ENCODE data around the gene CPA1.

Gene CPA1

DNA sequence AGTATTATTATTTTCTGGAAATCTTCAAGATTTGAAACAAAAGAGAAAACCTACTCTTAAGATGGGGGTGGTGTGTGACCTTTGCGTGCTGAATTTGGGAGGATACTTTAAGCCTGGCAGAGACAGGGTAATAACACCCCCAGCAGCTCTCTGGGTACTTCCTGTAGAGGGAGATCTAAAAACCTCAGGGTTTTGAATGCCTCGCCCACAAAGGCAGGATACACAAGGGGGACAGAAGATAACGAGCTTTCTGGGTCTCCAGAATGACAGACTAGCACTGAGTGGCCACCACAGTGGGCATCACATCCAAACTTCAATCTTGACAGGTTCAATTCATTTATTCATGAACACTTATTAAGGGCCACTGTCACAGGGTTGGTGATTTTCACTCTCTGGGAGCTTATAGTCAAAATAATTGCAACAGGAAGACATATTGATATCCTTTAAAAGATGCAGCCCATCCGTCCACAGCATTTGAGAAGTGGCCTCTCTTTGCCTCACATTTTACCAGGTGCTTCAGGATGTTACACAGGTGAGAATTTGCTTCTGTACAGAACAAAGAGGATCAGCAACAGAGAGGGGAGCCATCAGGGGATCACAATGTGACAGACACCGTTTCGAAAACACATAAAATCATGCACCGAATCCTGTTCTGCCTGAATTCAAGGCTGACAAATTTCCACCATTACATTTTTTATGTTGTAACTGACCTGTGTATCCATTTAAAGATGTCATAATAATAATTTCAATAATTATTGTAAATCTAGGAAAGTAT, 14.3 kb downstream of the CPA1 start:
- DNase-seq (ENCODE audit: low read depth in 2 of 2, low spot score in 1 of 2) = no peak

DNA sequence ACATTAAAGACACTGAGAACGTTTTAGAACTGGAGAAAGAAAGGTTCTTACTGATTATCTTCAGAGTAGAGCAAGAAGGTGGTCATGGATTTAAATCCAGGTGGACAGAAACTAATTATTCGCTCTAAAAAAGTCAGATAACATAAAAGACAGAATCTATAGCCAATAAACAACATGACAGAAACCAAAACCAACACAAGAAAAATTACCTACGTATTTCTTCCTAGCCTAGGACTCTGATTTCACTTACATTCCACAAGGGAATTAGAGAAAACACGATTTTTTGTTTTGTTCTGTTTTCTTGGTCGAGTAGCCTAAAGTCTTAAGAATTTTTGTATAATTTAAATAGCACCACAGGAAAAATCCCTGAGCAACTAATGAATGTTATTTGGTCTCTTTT, 15.1 kb downstream of the CPA1 start:
- no peak for DNase-seq (ENCODE audit: low read depth in 2 of 2, low spot score in 1 of 2)

DNA sequence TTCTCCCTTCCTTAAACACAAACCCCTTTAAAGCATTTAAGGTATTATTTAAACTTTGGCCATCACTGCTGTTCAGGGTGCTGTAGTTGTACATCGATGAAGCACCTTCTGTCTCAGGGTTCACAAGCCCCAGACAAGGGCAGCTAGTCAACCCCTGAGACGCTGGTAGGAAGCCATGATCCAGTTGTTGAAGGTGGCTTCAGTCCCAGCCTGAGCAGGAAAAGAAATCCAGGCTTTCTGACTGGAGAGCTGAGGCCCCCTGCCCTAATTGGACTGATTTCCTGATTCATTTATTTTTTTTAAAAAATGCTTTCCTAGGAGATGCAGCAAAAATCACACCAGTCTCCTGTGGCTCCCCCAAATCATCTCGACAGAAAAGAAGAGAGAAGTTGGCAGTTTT, 15.8 kb downstream of the CPA1 start:
- DNase-seq (ENCODE audit: low read depth in 2 of 2, low spot score in 1 of 2) = no peak

DNA sequence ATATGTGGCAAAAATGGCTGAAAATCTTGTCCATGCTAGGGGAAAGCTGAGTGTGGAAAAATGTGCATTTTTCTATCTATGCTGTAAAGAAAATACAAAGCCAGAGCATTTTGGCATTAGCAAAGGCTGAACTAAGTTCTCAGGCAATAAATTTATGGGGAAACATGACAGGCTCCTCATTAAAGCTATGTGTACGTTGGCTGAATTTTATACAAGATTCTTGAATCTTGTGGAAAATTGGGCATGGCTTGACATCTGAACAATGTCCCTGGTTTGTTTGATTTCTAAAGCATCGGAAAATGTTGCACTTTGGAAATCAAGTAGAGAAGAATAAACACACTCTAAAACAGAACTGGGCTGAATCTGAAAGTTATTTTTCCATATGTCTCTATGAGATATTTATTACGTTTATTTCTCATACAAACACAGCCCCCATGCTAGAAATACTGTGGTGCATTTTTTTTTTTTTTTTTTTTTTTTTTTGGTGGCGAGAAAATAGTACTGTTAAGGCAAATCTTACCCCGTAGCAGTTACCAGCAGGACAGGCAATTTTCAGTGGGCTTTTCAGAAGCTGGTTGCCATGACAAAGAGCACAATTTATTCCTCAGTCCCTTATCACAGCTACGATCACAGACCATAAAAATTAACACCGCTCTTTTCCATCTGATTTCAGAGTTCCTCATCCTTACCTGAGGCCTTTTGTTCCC, 16.9 kb downstream of the CPA1 start:
- DNase-seq (ENCODE audit: low read depth in 2 of 2, low spot score in 1 of 2) = no peak

DNA sequence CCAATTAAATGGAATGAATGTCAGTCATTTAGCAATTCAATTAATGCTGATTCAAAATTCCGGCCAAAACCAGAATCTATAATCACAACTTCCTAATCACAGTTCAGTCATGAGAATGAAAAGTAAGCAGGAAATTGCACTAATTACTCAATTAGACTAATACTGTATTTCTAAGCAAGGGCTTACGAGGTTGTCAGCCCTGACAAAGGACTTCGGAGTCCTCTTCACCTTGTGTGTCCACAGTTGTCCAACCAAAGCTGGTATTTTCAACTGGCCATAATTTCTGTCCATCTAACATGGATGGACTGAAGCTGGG, 17.4 kb downstream of the CPA1 start:
- no peak for DNase-seq (ENCODE audit: low read depth in 2 of 2, low spot score in 1 of 2)

DNA sequence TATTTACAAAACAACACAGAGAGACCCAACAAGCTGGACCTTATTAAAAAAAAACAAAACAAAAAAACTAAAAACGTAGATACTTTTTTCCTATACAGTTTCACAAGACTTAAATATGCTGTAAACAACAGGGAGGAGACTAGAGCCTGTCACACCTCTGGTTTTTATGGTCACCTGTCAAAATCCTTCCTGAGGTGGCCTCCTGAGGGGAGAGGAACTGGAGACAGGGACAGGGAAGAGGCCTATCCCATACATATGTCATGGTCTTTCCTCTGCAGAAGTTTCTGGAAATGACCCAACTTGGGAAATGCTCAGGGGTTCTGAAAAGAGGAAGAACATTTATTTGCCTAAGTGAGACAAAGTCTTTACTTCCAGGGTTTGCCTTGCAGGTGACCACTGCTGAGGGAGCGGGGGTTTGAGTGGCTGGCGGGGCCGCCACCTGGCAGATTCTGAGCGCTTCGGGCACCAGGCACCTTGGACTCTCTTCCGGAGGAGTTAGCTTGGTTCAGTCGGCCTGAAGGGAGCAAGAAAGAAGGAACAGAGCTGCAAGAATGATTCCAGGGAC, 18.3 kb downstream of the CPA1 start:
- DNase-seq (ENCODE audit: low read depth in 2 of 2, low spot score in 1 of 2) = no peak

DNA sequence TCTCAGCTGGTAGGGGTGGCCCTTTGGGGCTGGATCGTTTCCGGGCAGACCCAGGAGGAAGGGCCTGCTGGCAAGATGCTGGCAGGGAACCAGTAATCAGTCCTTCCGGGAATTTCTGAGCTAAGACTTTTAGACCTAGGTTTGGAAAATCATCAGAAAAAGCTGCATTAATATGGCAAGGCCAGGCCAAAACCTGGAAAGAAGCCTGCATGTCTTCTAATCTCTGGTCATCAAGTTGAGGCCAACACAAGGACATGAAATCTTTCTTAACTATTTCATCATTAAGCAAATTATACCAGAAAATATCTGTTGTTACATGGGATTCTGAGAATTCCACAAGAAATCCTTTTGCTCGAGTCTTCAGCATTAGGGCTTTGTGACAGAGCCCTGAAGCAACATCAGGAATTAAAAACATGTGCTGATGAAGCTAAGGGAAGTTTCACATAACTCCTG, 19.9 kb downstream of the CPA1 start:
- no peak for DNase-seq (ENCODE audit: low read depth in 2 of 2, low spot score in 1 of 2)

DNA sequence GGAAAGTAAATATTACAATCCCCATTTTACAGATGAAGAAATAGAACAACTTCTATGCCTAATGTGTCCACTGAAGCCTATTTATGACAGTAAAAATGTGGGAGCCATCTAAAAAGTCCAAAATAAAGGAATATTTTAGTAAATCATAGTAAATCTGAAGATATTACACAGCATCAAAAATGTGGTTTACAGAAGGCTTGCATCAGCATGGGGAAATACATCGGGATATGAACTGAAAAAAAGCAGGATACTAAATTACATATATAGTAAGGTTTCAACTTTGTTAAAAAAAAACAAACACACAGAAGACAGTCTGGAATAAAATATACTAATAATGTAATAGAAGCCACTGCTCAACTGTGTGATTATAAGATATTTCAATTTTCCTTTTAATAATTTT, 20.8 kb downstream of the CPA1 start:
- DNase-seq (ENCODE audit: low read depth in 2 of 2, low spot score in 1 of 2) = no peak

DNA sequence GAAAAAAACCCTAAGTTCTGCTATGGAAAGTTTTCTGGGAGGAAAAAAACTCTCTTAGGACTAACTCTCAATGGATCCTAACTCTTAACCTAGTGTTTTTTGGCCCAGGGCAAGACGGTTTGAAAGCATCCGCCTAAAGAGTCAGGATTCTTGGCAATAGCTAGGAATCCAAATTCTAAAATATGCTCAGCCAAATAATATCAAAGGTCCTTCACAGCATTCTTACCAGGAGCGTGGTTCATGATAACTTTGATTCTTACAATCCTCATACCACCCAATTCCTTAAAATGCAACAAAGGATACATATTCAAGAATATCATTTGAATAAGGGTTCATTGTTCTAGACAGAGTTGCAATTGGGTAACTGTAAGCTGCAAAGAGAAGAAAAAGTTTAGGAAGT, 21.3 kb downstream of the CPA1 start:
- no peak for DNase-seq (ENCODE audit: low read depth in 2 of 2, low spot score in 1 of 2)

DNA sequence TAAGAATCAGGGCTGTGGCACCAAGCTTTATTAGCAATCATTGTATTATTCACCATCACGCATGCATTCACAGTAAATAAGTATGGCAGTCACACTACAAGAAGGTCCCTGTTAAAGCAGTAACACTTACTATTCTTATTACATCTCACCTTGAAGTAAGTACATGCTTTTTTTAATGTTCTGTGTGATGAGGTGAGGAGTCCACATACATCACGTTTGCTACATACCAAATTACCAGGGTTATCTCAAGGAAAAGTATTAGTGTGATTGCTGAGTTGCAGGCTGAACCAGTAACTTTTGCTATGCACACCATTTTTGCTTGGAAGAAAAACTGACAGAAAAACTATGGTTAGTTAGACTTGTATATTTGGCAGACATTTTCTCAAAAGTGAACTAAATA, 24.7 kb downstream of the CPA1 start:
- DNase-seq (ENCODE audit: low read depth in 2 of 2, low spot score in 1 of 2) = no peak

DNA sequence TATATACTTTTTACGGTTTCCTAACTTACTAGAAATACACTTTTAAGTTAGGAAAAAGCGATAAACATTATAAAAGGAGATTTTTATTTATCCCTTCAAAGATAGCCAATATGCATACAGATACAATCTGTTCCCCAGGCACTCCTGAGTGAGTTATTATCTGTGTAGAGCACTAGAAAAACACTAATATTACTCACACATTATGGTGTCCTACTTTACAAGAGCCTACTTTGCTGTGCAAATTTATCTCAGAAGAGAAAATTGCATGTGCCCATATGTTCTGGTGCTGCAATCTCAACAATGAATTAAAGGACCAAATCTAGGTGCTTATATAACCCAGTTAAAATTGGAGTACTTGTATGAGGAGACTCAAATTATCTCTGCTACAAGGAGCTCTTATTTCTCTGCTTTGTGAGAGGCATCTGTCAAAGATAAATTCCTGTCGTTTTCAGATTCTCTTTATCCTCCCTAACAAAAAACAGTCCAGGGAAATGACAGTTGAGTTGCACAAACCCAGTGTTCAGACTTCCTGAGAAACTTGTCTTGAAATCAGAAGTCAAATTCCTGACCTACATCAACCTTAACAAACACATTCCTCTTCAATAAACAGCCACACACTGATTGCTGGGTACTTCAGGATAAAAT, 28.9 kb downstream of the CPA1 start:
- no peak for DNase-seq (ENCODE audit: low read depth in 2 of 2, low spot score in 1 of 2)

DNA sequence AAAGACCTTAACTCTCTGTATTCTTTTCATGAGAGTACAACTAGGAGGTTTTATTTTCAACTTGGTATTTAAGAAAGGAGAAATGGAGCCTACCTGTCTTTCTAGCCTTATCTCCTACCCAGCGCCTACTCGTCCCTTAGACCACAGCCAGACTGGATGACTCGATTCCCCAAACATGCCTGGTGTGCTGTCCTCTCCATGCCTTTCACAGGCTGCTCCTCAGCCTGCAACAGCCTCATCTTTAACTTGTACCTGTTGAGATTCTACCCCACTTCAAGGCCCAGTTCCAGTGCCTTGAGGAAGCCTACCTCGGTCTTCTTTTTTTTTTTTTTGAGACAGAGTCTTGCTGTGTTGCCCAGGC, 29.4 kb downstream of the CPA1 start:
- no peak for DNase-seq (ENCODE audit: low read depth in 2 of 2, low spot score in 1 of 2)

DNA sequence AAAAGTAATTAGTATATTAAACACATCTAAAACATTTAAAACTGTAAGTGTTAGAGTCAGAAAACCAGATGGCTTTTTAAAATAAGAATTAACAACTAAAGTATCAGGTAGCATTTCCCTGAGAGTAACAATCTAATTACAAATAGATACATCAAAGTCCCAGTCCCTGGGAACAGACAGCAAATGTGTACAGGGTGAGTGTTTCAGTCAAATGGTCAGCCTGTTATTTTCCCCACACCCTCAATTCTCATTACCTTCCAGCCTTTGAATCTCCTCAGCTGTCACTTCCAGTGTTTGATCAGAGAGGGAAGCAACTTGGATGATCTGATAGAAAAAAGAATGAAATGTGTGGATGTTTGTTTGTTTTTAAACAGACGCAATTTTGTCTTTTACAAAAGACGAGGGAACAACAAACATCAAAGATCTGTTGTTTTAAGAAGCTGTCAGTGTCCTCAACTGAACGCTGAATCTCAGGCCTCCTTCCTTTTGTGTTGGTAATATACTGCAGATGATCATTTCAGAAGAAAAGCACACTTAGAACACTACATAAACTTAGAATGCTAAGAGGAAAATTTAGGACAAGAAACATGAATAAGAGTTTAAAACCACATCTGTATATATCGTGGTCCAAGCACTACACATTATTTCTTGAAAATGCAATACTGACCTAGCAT, 30.7 kb downstream of the CPA1 start:
- DNase-seq (ENCODE audit: low read depth in 2 of 2, low spot score in 1 of 2) = no peak

DNA sequence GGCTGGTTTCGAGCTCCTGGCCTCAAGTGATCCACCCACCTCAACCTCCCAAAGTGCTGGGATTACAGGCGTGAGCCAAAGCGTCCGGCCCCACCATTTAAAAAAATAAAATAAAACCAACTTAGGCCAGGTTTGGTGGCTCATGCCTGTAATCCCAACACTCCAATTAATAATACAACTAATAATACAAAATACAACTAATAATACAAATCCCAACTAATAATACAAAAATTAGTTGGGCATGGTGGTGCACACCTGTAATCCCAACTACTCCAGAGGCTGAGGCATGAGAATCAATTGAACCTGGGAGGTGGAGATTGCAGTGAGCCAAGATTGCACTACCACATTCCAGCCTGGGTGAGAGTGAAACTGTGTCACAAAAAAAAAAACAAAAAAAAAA, 32.9 kb downstream of the CPA1 start:
- no peak for DNase-seq (ENCODE audit: low read depth in 2 of 2, low spot score in 1 of 2)

DNA sequence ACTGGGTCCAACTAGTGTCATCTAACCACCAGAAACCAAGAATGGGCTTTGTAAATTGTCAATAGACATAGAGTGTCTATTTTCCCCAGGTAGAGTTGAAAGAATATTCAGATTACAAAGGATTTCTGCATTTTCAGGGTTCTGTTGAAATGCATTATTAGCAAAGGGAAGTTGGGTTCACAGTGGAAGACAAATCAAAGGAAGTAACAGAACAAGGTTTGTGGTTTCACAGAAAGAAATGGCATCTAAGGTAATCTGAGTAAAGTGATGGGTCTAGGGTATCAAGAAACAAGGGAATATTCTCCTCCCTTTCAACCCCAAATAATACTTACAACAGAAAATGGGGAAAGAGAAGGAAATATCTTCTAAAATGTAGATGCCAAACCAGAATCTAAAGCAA, 34.7 kb downstream of the CPA1 start:
- DNase-seq (ENCODE audit: low read depth in 2 of 2, low spot score in 1 of 2) = no peak

DNA sequence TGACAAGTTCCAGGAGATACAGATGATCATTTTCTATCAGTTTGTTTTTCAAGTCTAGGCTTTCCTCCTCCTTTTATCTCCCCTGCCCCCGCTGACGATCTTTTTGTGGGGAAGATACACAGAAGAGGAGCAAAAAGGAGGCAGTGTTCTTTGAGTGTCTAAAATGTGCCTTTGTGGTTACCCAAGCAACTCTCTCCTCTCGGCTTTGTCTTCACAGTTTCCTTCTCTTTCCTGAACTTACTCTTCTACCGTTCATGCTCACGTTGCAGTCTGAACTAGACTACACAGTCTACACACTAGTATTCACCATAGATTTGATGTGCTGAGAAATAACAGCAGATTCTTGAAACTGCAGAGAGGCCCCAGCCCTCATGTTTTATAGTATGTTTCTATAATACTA, 36.9 kb downstream of the CPA1 start:
- DNase-seq (ENCODE audit: low read depth in 2 of 2, low spot score in 1 of 2) = no peak

DNA sequence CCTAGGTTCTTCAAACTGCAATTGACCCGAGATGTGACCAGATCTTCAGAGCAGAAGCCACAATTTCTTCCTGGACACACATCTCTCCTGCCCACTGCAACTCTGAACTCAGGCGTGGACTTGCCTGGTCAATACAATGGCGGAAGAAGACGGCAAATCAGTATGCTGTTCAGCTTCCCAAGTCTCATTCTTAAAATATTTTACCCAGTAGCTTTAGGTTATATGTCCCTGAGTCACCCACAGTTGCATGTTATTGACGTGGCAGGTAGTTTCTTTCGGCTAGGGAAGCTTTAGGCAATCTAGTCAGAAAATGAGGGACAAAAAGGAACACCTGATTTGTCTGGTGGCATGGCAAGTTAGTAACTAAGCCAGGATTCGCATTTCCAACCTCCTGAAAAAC, 38.0 kb downstream of the CPA1 start:
- no peak for DNase-seq (ENCODE audit: low read depth in 2 of 2, low spot score in 1 of 2)

DNA sequence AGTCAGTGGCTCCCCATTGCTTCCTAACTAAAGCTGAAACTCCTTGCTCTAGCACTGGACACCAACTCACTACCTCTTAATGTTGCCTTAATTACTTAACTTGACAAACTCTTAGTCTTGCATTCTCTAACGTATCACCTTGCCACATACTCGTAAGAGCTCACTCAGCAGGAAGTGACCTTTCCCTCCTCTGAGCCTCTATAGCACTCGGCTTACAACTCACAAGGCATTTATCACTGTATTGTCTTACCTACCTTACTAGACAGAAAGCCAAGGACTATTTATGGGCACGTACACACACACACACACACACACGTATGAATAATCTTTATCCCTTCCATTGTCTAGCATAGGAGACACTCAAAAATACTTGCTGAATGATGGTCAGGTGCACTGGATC, 39.4 kb downstream of the CPA1 start:
- DNase-seq (ENCODE audit: low read depth in 2 of 2, low spot score in 1 of 2) = no peak

DNA sequence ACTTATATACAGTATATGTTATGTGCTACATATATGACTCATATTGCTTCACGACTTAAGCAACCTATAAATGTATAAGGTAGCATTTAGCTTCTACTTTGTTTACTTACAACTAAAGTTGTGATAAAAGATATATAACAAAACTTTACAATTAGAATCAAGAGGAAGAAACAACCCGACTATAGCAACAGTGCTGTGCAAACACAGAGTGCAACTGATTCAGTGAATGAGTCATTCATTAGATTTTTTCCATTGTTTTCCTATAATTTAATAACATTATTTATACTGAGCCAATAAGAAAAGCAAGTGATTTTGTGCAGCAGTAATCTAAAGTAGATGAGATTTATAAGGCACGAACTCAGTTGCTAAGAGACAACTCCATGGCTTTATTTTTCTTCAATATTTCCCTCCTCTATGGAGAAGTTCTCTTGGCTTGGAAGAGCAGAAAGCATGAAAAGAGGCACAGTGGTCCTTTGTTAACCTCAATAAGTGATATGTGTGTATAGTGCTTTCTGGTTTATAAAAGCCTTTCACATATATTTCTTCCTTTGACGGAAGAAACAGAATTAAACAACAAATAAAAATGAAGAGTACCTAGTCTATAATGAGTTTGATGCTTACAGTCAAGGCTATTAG, 40.8 kb downstream of the CPA1 start:
- DNase-seq (ENCODE audit: low read depth in 2 of 2, low spot score in 1 of 2) = no peak

DNA sequence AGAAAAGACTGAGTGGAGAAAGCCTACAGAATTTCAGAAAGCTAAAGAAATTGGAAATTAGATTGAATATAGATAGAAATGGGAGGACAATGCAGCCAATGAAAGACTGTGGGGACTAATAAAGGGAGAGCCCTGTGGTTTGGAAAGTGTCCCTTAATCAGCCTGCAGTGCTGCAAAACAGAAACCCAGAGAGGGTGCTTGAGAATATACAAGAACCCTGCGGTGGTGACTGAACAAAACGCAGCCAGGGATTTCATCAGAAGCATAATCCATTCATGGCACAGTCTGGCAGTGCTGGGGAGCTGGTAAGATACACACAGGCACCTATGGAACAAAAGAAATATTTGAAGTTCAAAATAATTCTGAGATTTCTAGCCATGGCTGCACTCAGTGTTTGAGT, 41.4 kb downstream of the CPA1 start:
- DNase-seq (ENCODE audit: low read depth in 2 of 2, low spot score in 1 of 2) = no peak

DNA sequence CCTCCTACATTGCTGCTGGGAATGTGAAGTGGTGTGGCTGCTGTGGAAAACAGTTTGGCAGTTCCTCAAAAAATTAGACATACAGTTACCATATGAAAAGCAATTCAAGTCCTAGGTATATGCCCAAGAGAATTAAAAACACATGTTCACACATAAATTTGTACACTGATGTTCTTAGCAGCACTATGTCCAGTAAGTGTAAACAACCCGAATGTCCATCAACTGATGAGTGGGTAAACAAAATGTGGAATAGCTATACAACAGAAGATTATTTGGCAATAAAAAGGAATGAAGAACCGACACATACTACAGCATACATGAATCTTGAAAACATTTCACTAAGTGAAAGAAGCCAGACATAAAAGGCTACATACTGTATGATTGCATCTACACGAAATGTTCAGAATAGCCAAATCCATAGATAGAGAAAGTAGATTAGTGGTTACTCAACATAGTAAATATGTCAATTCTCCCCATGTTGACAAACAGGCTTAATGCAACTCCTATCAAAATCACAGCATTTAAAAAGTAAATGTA, 43.3 kb downstream of the CPA1 start:
- no peak for DNase-seq (ENCODE audit: low read depth in 2 of 2, low spot score in 1 of 2)

Data from stimulated activated CD8-positive, alpha-beta memory T cell treated with anti-CD3 and anti-CD28 coated beads, Interleukin-4, amount 100 ng/mL, for 4 hours (primary cell).